C4-2B (cell line): Measurements from ENCODE around the gene VGLL4.

Experiments
- H3K27ac ChIP-seq: fragments of 450-650 bp; 2 replicates; pipeline ENCODE4 v1.5.1; 2017
- CTCF ChIP-seq: fragments of 450-650 bp; conservative IDR thresholded peaks from 2 replicates; pipeline ENCODE4 v1.5.1; 2017; ENCODE audit warnings: mild to moderate bottlenecking
- ZFX ChIP-seq: fragments of 450-650 bp; IDR thresholded peaks from 2 replicates; pipeline ENCODE4 v1.6.1; 2017

VGLL4 gene

GRCh38 chr3:11562277-11562881 is 81.3 kb downstream of the VGLL4 start:
- no peak overlapping the region for H3K27ac ChIP-seq
- TF ChIP-seq CTCF (no peak), ZFX (no peak)

- no peak overlapping the region for H3K27ac ChIP-seq
- TF ChIP-seq CTCF (no peak), ZFX (no peak)
Measured at GRCh38 chr3:11560746-11561145, 83.0 kb downstream of the VGLL4 start.

- H3K27ac ChIP-seq: no peak overlapping the region
- TF ChIP-seq CTCF (no peak), ZFX (no peak)
Measured at GRCh38 chr3:11559816-11560633, 83.7 kb downstream of the VGLL4 start.

- TF ChIP-seq ZFX: no peak
- TF ChIP-seq CTCF: no peak
- no peak overlapping the region for H3K27ac ChIP-seq
Measured at GRCh38 chr3:11558918-11559815, 84.5 kb downstream of the VGLL4 start.

GRCh38 chr3:11558411-11558903 is 85.3 kb downstream of the VGLL4 start:
- TF ChIP-seq CTCF: no peak
- TF ChIP-seq ZFX: no peak
- H3K27ac ChIP-seq: no peak overlapping the region

GRCh38 chr3:11558002-11558401 is 85.7 kb downstream of the VGLL4 start:
- TF ChIP-seq CTCF (no peak), ZFX (no peak)
- no peak overlapping the region for H3K27ac ChIP-seq
